GM13977 (cell line): ENCODE measurements around the gene UIMC1.

Experiments used
- DNase-seq: peaks from one replicate; pipeline ENCODE4 v3.0.0; 2012; ENCODE audit warnings: low spot score
- CTCF ChIP-seq: IDR thresholded peaks from 2 replicates; pipeline ENCODE4 v1.5.1; 2012; ENCODE audit warnings: mild to moderate bottlenecking, control low read depth; ENCODE audit not compliant: insufficient read depth; ENCODE audit errors: extremely low read depth, missing control alignments
- in situ Hi-C: fragments of 300-500 bp; cut with MboI; formaldehyde crosslinking; loops from one replicate; pipeline ENCODE4 v1.12.0; 2022; ENCODE audit warnings: low sequenced_read_pairs, low pct_unique_long_range_greater_than_20kb, mixed read lengths, inconsistent platforms; ENCODE audit not compliant: unreplicated experiment

The UIMC1 gene

GRCh38 chr5:176929654-176930053, 76.9 kb downstream of the UIMC1 start:
- TF ChIP-seq CTCF = no peak
- in situ Hi-C loops = no loop called here
- DNase-seq = no peak

GRCh38 chr5:176927562-176927961, 79.0 kb downstream of the UIMC1 start:
- in situ Hi-C loops = no loop called here
- no peak for DNase-seq
- TF ChIP-seq CTCF = no peak

GRCh38 chr5:176922817-176923216, 83.8 kb downstream of the UIMC1 start:
- in situ Hi-C loops = no loop called here
- DNase-seq = no peak
- no peak for TF ChIP-seq CTCF

DNA sequence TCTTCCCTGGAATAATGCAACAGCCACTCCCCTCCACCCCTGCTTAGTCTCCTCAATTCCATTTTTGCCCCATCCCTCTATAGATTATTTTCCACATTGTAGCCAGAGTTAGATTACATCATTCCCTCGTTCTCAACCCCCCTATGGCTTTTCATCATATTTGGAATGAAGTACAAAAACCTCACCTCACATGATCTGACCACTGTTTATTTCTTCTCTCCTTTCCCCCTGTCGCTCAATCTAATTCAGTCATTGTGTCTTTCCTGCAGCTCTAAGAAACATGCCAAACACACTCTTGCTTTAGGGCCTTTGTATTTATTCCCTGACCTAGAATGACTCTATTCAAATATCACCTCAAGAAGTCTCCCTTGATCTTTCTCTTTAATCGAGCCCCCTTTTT, 84.9 kb downstream of the UIMC1 start:
- DNase-seq = no peak
- in situ Hi-C loops = no loop called here
- TF ChIP-seq CTCF = no peak

- in situ Hi-C loops = no loop called here
- TF ChIP-seq CTCF = no peak
- no peak for DNase-seq
Observed at GRCh38 chr5:176918613-176919012, 88.0 kb downstream of the UIMC1 start.

- in situ Hi-C loops = no loop called here
- DNase-seq = no peak
- TF ChIP-seq CTCF = no peak
Observed at GRCh38 chr5:176916337-176916736, 90.2 kb downstream of the UIMC1 start.

DNA sequence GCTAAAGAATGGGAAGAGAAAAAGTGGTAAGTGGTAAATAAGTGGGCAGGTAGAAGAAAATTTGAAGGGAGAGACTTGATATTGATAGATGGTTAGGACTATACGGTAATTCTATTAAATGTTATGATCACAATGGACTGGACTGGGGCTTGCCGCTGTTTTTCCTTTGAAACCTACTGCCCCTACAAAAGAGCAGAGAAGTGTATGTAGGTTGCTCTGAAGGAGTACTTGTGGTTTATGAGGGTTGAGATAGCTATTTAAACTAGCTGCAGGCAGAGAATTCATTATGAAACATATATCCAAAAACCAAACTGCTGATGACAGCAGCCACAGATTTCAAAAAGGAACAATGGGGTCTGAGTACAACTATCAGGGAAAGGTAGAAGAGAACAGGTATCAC, 90.7 kb downstream of the UIMC1 start:
- in situ Hi-C loops = no loop called here
- no peak for TF ChIP-seq CTCF

More for the DNA sequence above, 90.7 kb downstream of the UIMC1 start:
- DNase-seq = no peak
